ENCODE measurements around the gene GIMD1. TPM values are rescaled to one million over a fixed set of nuclear protein-coding genes. Genes with fewer than 3 reads are reported as not detected.

Gene GIMD1
- polyA plus RNA-seq, 1 of the 3 experiments (the other 2 are of a cell fraction): not detected

GRCh38 chr4:106353786-106354185, 14.8 kb downstream of the GIMD1 start (continued):
- no peak for TF ChIP-seq PBX3 (IDR thresholded peaks at IDR 0.05)
- no peak for TF ChIP-seq CTCF (IDR thresholded peaks at IDR 0.05)

- ChIA-PET POLR2A (no interaction called here), CTCF (no interaction called here)
- Histone ChIP-seq H3K4me1 (ENCODE audit: control insufficient read depth in 1 of 2, insufficient read depth in 2 of 2, low read depth in 1 of 2, low read length in 1 of 2) (no peaks in the 10 kb centered on the region), H3K9ac (no peak overlapping the region), H3K79me2 (ENCODE audit: insufficient read depth) (peaks cover 5% of the 10 kb centered on the region), H3F3A (replicated peaks; ENCODE audit: insufficient read depth) (no peaks in the 10 kb centered on the region), H3K27me3 (ENCODE audit: insufficient read depth) (no peaks in the 10 kb centered on the region), H3K9me2 (no peaks in the 10 kb centered on the region; the same call in 1 of the 2 replicates), H3K27ac (ENCODE audit: low read depth in 2 of 2, low read length in 1 of 2) (no peak overlapping the region), H3K9me3 (no peaks in the 10 kb centered on the region), H3K36me3 (replicated peaks in 1 of 2; ENCODE audit: control insufficient read depth in 1 of 2, insufficient read depth in 2 of 2, low read length in 1 of 2) (peaks cover 31 to 45% of the 10 kb centered on the region in 2 experiments), H3K4me2 (no peak overlapping the region), H3K4me3 (ENCODE audit: low read depth in 2 of 2, low read length in 1 of 2) (no peak overlapping the region), H2AFZ (ENCODE audit: low read depth) (no peak overlapping the region), H4K20me1 (ENCODE audit: insufficient read depth) (no peaks in the 10 kb centered on the region)
- no peak for TF ChIP-seq PBX3 (IDR thresholded peaks at IDR 0.05)
- TF ChIP-seq GABPA (IDR thresholded peaks at IDR 0.05; ENCODE audit: low read depth): no peak
- TF ChIP-seq IRF3 (IDR thresholded peaks at IDR 0.05; ENCODE audit: low read depth, low read length): no peak
- no peak for TF ChIP-seq TAF1 (IDR thresholded peaks at IDR 0.05; ENCODE audit: borderline replicate concordance, low read depth, low read length)
- no peak for TF ChIP-seq ELF1 (IDR thresholded peaks at IDR 0.05)
- TF ChIP-seq CTCF (IDR thresholded peaks at IDR 0.05): no peak
- no peak for TF ChIP-seq REST (IDR thresholded peaks at IDR 0.05; ENCODE audit: low read depth, low read length)
- TF ChIP-seq RCOR1 (IDR thresholded peaks at IDR 0.05; ENCODE audit: low read length): no peak
- no peak for TF ChIP-seq EP300 (IDR thresholded peaks at IDR 0.05; ENCODE audit: borderline replicate concordance in 1 of 2, low read depth in 1 of 2, low read length in 1 of 2)
- no peak for DNase-seq
Observed at GRCh38 chr4:106351016-106351415, 17.6 kb downstream of the GIMD1 start.

All from SK-N-SH (cell line).